ENCODE measurements around the gene DMBT1. TPM values are rescaled to one million over a fixed set of nuclear protein-coding genes. Genes with fewer than 3 reads are reported as not detected.

DMBT1 gene
- total and polyA plus RNA-seq, 2 donors (not counting 1 experiment from before 2014, with no cell fraction given), result not detected

- intact Hi-C loops (cut with micrococcal nuclease), result no loop called here
- TF ChIP-seq CTCF (IDR thresholded peaks at IDR 0.05), result no peak
- no peak for TF ChIP-seq EZH2 (IDR thresholded peaks at IDR 0.05; ENCODE audit: borderline replicate concordance, insufficient read depth, low read depth, low read length, poor library complexity, severe bottlenecking)
Observed at GRCh38 chr10:122590153-122590552, 29.6 kb downstream of the DMBT1 start.

GRCh38 chr10:122591736-122592135, 31.2 kb downstream of the DMBT1 start:
- Mint-ChIP-seq H3K9me3 (ENCODE audit: insufficient read depth) (no peaks in the 10 kb centered on the region), H3K27ac (no peak overlapping the region), H3K4me3 (no peak overlapping the region), H3K27me3 (peaks cover 3% of the 10 kb centered on the region), H3K4me1 (no peaks in the 10 kb centered on the region)
- TF ChIP-seq CTCF (IDR thresholded peaks at IDR 0.05), result no peak
- no peak for TF ChIP-seq EZH2 (IDR thresholded peaks at IDR 0.05; ENCODE audit: borderline replicate concordance, insufficient read depth, low read depth, low read length, poor library complexity, severe bottlenecking)
- Histone ChIP-seq H3K4me1 (ENCODE audit: control insufficient read depth in 2 of 2, insufficient read depth in 2 of 2, low read length in 2 of 2) (no peaks in the 10 kb centered on the region), H3K79me2 (ENCODE audit: control insufficient read depth, insufficient read depth, low read length) (no peaks in the 10 kb centered on the region), H3K9ac (ENCODE audit: low read length) (no peak overlapping the region), H4K20me1 (ENCODE audit: control insufficient read depth, insufficient read depth, low read length, poor library complexity, severe bottlenecking) (no peaks in the 10 kb centered on the region), H3K27me3 (replicated peaks in 1 of 4; ENCODE audit: control extremely low read depth in 1 of 4, control insufficient read depth in 3 of 4, insufficient read depth in 4 of 4, low read length in 3 of 4) (no peaks in the 10 kb centered on the region), H3K4me3 (ENCODE audit: control extremely low read depth in 1 of 5, extremely low read depth in 1 of 5, insufficient read depth in 1 of 5, low read depth in 2 of 5, low read length in 4 of 5) (no peak overlapping the region), H3K36me3 (replicated peaks in 1 of 2; ENCODE audit: control extremely low read depth in 1 of 2, control insufficient read depth in 1 of 2, extremely low read depth in 1 of 2, insufficient read depth in 2 of 2, low read length in 1 of 2) (no peaks in the 10 kb centered on the region), H3K9me3 (ENCODE audit: control extremely low read depth in 1 of 3, control insufficient read depth in 2 of 3, insufficient read depth in 1 of 3, low read length in 2 of 3) (no peaks in the 10 kb centered on the region), H3K27ac (ENCODE audit: low read length in 2 of 2) (no peak overlapping the region), H3K4me2 (replicated peaks; ENCODE audit: low read depth, low read length, poor library complexity, severe bottlenecking) (no peak overlapping the region), H2AFZ (ENCODE audit: insufficient read depth, low read depth, low read length, poor library complexity, severe bottlenecking) (no peak overlapping the region)
- intact Hi-C loops (cut with micrococcal nuclease), result no loop called here
- WGBS (ENCODE audit: insufficient coverage), result 93% methylated on average over 2 of the region's 3 CpGs
- ATAC-seq (ENCODE audit: low read depth) (no peak), DNase-seq (no peak)
- ChIA-PET POLR2A (no interaction called here), CTCF (no interaction called here)

More at GRCh38 chr10:122590153-122590552, 29.6 kb downstream of the DMBT1 start:
- Histone ChIP-seq H3K4me1 (ENCODE audit: control insufficient read depth in 2 of 2, insufficient read depth in 2 of 2, low read length in 2 of 2) (no peaks in the 10 kb centered on the region), H3K4me3 (ENCODE audit: control extremely low read depth in 1 of 5, extremely low read depth in 1 of 5, insufficient read depth in 1 of 5, low read depth in 2 of 5, low read length in 4 of 5) (no peak overlapping the region), H3K9ac (ENCODE audit: low read length) (no peak overlapping the region), H3K36me3 (replicated peaks in 1 of 2; ENCODE audit: control extremely low read depth in 1 of 2, control insufficient read depth in 1 of 2, extremely low read depth in 1 of 2, insufficient read depth in 2 of 2, low read length in 1 of 2) (no peaks in the 10 kb centered on the region), H3K27ac (ENCODE audit: low read length in 2 of 2) (no peak overlapping the region), H3K4me2 (replicated peaks; ENCODE audit: low read depth, low read length, poor library complexity, severe bottlenecking) (no peak overlapping the region), H3K79me2 (ENCODE audit: control insufficient read depth, insufficient read depth, low read length) (no peaks in the 10 kb centered on the region), H4K20me1 (ENCODE audit: control insufficient read depth, insufficient read depth, low read length, poor library complexity, severe bottlenecking) (no peaks in the 10 kb centered on the region), H2AFZ (ENCODE audit: insufficient read depth, low read depth, low read length, poor library complexity, severe bottlenecking) (no peak overlapping the region), H3K27me3 (replicated peaks in 1 of 4; ENCODE audit: control extremely low read depth in 1 of 4, control insufficient read depth in 3 of 4, insufficient read depth in 4 of 4, low read length in 3 of 4) (peaks cover 0 to 3% (median 0%) of the 10 kb centered on the region in 4 experiments), H3K9me3 (ENCODE audit: control extremely low read depth in 1 of 3, control insufficient read depth in 2 of 3, insufficient read depth in 1 of 3, low read length in 2 of 3) (no peaks in the 10 kb centered on the region)
- ChIA-PET CTCF (no interaction called here), POLR2A (no interaction called here)
- WGBS (ENCODE audit: insufficient coverage), result 87% methylated on average over 3 of the region's 3 CpGs
- Mint-ChIP-seq H3K27me3 (peaks cover 7% of the 10 kb centered on the region), H3K4me1 (no peaks in the 10 kb centered on the region), H3K9me3 (ENCODE audit: insufficient read depth) (no peaks in the 10 kb centered on the region), H3K4me3 (no peak overlapping the region), H3K27ac (no peak overlapping the region)
- ATAC-seq (ENCODE audit: low read depth) (no peak), DNase-seq (no peak)

Data from B cell (primary cell).